H1 (cell line): ENCODE measurements around the gene SCG5. TPM values are rescaled to one million over a fixed set of nuclear protein-coding genes. Genes with fewer than 3 reads are reported as not detected.

Experiments
- CTCF ChIA-PET: fragments of 300-600 bp; sonication (Branson Sonifier 250); formaldehyde crosslinking; loops from one replicate; lab custom pipeline; 2021; ENCODE audit not compliant: partially characterized antibody; lab: Charles Lee
- POLR2A ChIA-PET: fragments of 300-600 bp; sonication (Branson Sonifier 250); formaldehyde crosslinking; loops from one replicate; lab custom pipeline; 2021; ENCODE audit warnings: inconsistent platforms; ENCODE audit not compliant: partially characterized antibody; lab: Charles Lee
- DNase-seq, 2 experiments: peaks; one replicate each; pipeline versions ENCODE4 v3.0.0 to v3.0.0-alpha.2; 2010 to 2022; ENCODE audit warnings: low spot score in 2 of 2, low read depth in 1 of 2, mixed read lengths in 1 of 2
- FAIRE-seq: peaks from 2 replicates; lab custom pipeline; 2011; peaks lifted over from hg19 to GRCh38; lab: Jason Lieb, UNC
- H2AFZ ChIP-seq: 2 replicates; pipeline ENCODE4 v1.8.1; 2012; ENCODE audit warnings: low read length, inconsistent platforms
- H2AK5ac ChIP-seq: 2 replicates; pipeline ENCODE4 v1.6.1; 2013; ENCODE audit warnings: low read depth, low read length
- H2BK120ac ChIP-seq: replicated peaks from 2 replicates; pipeline ENCODE3; 2013; ENCODE audit warnings: low read depth, low read length, inconsistent platforms
- H2BK12ac ChIP-seq: 2 replicates; pipeline ENCODE4 v1.6.1; 2013; ENCODE audit warnings: low read depth, low read length
- H2BK15ac ChIP-seq: 2 replicates; pipeline ENCODE4 v1.6.1; 2013; ENCODE audit warnings: low read length
- H2BK20ac ChIP-seq: 2 replicates; pipeline ENCODE4 v1.6.1; 2013; ENCODE audit warnings: low read length
- H2BK5ac ChIP-seq: 2 replicates; pipeline ENCODE4 v1.6.1; 2013; ENCODE audit warnings: low read depth, low read length
- H3K14ac ChIP-seq: 2 replicates; pipeline ENCODE4 v1.6.1; 2013; ENCODE audit warnings: inconsistent platforms; ENCODE audit not compliant: insufficient read length
- H3K18ac ChIP-seq: 2 replicates; pipeline ENCODE4 v1.6.1; 2013; ENCODE audit warnings: low read length; ENCODE audit errors: extremely low read depth
- H3K23ac ChIP-seq: 2 replicates; pipeline ENCODE4 v1.6.1; 2013; ENCODE audit warnings: inconsistent platforms; ENCODE audit not compliant: insufficient read length
- H3K23me2 ChIP-seq: 2 replicates; pipeline ENCODE4 v1.6.1; 2013; ENCODE audit warnings: low read depth, low read length
- H3K27ac ChIP-seq: 2 replicates; pipeline ENCODE4 v1.6.1; 2011; ENCODE audit warnings: low read depth, low read length, inconsistent platforms
- H3K27me3 ChIP-seq, 4 experiments: replicated peaks in 1 of 4; 1 replicate in 1 of 4; 2 replicates in 3 of 4; pipeline versions ENCODE4 v1.6.1 to v1.8.1; 2011 to 2013; ENCODE audit warnings: low read length in 3 of 4, mild to moderate bottlenecking in 3 of 4, inconsistent platforms in 2 of 4, mixed read lengths in 2 of 4, moderate library complexity in 1 of 4; ENCODE audit not compliant: control insufficient read depth in 3 of 4, insufficient read depth in 3 of 4; ENCODE audit errors: extremely low read depth in 1 of 4
- H3K36me3 ChIP-seq, 4 experiments: 2 replicates each; pipeline versions ENCODE4 v1.6.1 to v1.8.1; 2011 to 2013; ENCODE audit warnings: mild to moderate bottlenecking in 4 of 4, low read length in 3 of 4, moderate library complexity in 2 of 4, control low read depth in 1 of 4, inconsistent platforms in 1 of 4; ENCODE audit not compliant: insufficient read depth in 4 of 4, control insufficient read depth in 2 of 4
- H3K4ac ChIP-seq: replicated peaks from 2 replicates; pipeline ENCODE3; 2013; ENCODE audit warnings: low read length, low read depth, mixed read lengths, inconsistent platforms; ENCODE audit not compliant: insufficient read length
- H3K4me1 ChIP-seq, 4 experiments: replicated peaks in 1 of 4; 1 replicate in 1 of 4; 2 replicates in 3 of 4; pipeline versions ENCODE4 v1.6.1 to v1.8.1; 2011 to 2013; ENCODE audit warnings: low read length in 3 of 4, inconsistent platforms in 2 of 4, mixed read lengths in 1 of 4; ENCODE audit not compliant: insufficient read depth in 4 of 4, control insufficient read depth in 3 of 4
- H3K4me2 ChIP-seq, 2 experiments: 2 replicates each; pipeline versions ENCODE4 v1.6.1 to v1.8.1; 2011 to 2013; ENCODE audit warnings: low read depth in 2 of 2, low read length in 2 of 2, control low read depth in 1 of 2, inconsistent platforms in 1 of 2, mild to moderate bottlenecking in 1 of 2; ENCODE audit not compliant: insufficient read depth in 1 of 2
- H3K4me3 ChIP-seq, 4 experiments: fragments of 200-600, 300-600 bp in 1 of 4; sonication (generic), shearing (Covaris generic), sonication (Bioruptor Twin) in 1 of 4; 2 replicates each; pipeline versions ENCODE4 v1.5.1 to v1.8.1; 2011 to 2016; ENCODE audit warnings: low read length in 4 of 4, low read depth in 3 of 4, control low read depth in 2 of 4, inconsistent platforms in 2 of 4, mild to moderate bottlenecking in 2 of 4, mixed read lengths in 1 of 4, moderate library complexity in 1 of 4; ENCODE audit not compliant: insufficient read depth in 2 of 4; ENCODE audit errors: extremely low read depth in 1 of 4
- H3K56ac ChIP-seq: replicated peaks from 2 replicates; pipeline ENCODE3; 2013; ENCODE audit warnings: low read depth, mild to moderate bottlenecking, mixed read lengths, low read length, inconsistent platforms; ENCODE audit not compliant: insufficient read length
- H3K79me1 ChIP-seq: 2 replicates; pipeline ENCODE4 v1.6.1; 2013; ENCODE audit warnings: low read depth, low read length, control low read depth
- H3K79me2 ChIP-seq, 2 experiments: 2 replicates each; pipeline versions ENCODE4 v1.6.1 to v1.8.1; 2012 to 2013; ENCODE audit warnings: low read length in 2 of 2, mild to moderate bottlenecking in 2 of 2, inconsistent platforms in 1 of 2; ENCODE audit not compliant: insufficient read depth in 2 of 2, control insufficient read depth in 1 of 2
- H3K9ac ChIP-seq, 4 experiments: replicated peaks in 1 of 4; 1 replicate in 1 of 4; 2 replicates in 3 of 4; pipeline versions ENCODE4 v1.6.1 to v1.8.1; 2011 to 2013; ENCODE audit warnings: low read depth in 3 of 4, low read length in 3 of 4, control low read depth in 2 of 4, mild to moderate bottlenecking in 2 of 4, moderate library complexity in 2 of 4, inconsistent platforms in 1 of 4; ENCODE audit errors: extremely low read depth in 1 of 4
- H3K9me3 ChIP-seq, 2 experiments: 2 replicates each; pipeline versions ENCODE4 v1.6.1 to v1.8.1; 2012 to 2013; ENCODE audit warnings: mild to moderate bottlenecking in 2 of 2, moderate library complexity in 2 of 2, control low read depth in 1 of 2, inconsistent platforms in 1 of 2, low read depth in 1 of 2, low read length in 1 of 2, mixed read lengths in 1 of 2; ENCODE audit not compliant: insufficient read depth in 2 of 2
- H4K20me1 ChIP-seq, 2 experiments: replicated peaks in 1 of 2; 2 replicates each; pipeline versions ENCODE3 to v1.8.1; 2011 to 2013; ENCODE audit warnings: inconsistent platforms in 2 of 2, low read length in 2 of 2, mild to moderate bottlenecking in 1 of 2; ENCODE audit not compliant: insufficient read depth in 2 of 2, control insufficient read depth in 1 of 2
- H4K5ac ChIP-seq: 2 replicates; pipeline ENCODE4 v1.6.1; 2013; ENCODE audit warnings: low read length, low read depth, mixed read lengths, inconsistent platforms; ENCODE audit not compliant: insufficient read length
- H4K8ac ChIP-seq: 2 replicates; pipeline ENCODE4 v1.8.0; 2013; ENCODE audit warnings: mild to moderate bottlenecking, moderate library complexity, low read length, inconsistent platforms; ENCODE audit not compliant: insufficient read depth; ENCODE audit errors: extremely low read depth
- H4K91ac ChIP-seq: replicated peaks from 2 replicates; pipeline ENCODE3; 2013; ENCODE audit warnings: low read length, mixed read lengths, inconsistent platforms; ENCODE audit not compliant: insufficient read length
- ATF3 ChIP-seq: IDR thresholded peaks from 2 replicates; pipeline ENCODE4 v1.6.1; 2011; ENCODE audit warnings: low read depth, mild to moderate bottlenecking, low read length; ENCODE audit not compliant: insufficient read depth
- CEBPB ChIP-seq: IDR thresholded peaks from 2 replicates; pipeline ENCODE4 v1.6.1; 2012; ENCODE audit warnings: low read depth, low read length
- CREB1 ChIP-seq: IDR thresholded peaks from 2 replicates; pipeline ENCODE4 v1.6.1; 2012; ENCODE audit warnings: inconsistent platforms
- NANOG ChIP-seq: IDR thresholded peaks from 2 replicates; pipeline ENCODE4 v1.6.1; 2011; ENCODE audit warnings: low read length, low read depth, mild to moderate bottlenecking, inconsistent platforms; ENCODE audit not compliant: insufficient read depth, poor library complexity, severe bottlenecking
- POU5F1 ChIP-seq: IDR thresholded peaks from 2 replicates; pipeline ENCODE4 v1.6.1; 2011; ENCODE audit warnings: low read depth, mild to moderate bottlenecking, low read length, moderate library complexity
- RFX5 ChIP-seq: IDR thresholded peaks from 2 replicates; pipeline ENCODE4 v1.6.1; 2011; ENCODE audit warnings: low read depth, low read length, improper control_type of control experiment, borderline replicate concordance
- RXRA ChIP-seq: IDR thresholded peaks from 2 replicates; pipeline ENCODE4 v1.6.1; 2011; ENCODE audit warnings: low read depth, mild to moderate bottlenecking, low read length, moderate library complexity; ENCODE audit not compliant: insufficient read depth
- SIN3A ChIP-seq, 2 experiments: IDR thresholded peaks in 1 of 2; conservative IDR thresholded peaks in 1 of 2; 2 replicates each; pipeline ENCODE4 v1.6.1; 2011 to 2012; ENCODE audit warnings: low read length in 2 of 2, improper control_type of control experiment in 1 of 2, low read depth in 1 of 2, mild to moderate bottlenecking in 1 of 2
- SRF ChIP-seq: IDR thresholded peaks from 2 replicates; pipeline ENCODE4 v1.6.1; 2011; ENCODE audit warnings: mild to moderate bottlenecking, low read depth, low read length, moderate library complexity
- TEAD4 ChIP-seq: IDR thresholded peaks from 2 replicates; pipeline ENCODE4 v1.6.1; 2012; ENCODE audit warnings: low read depth, low read length, inconsistent platforms, mixed read lengths
- WGBS, 2 experiments: shearing (Covaris generic) in 1 of 2; methylation state at CpG; one replicate each; pipeline versions ENCODE4 v1.1.6 to v1.1.7; 2013 to 2015; ENCODE audit warnings: low lambda C conversion rate in 2 of 2, mixed read lengths in 2 of 2, inconsistent platforms in 1 of 2, low coverage in 1 of 2, missing lambda C conversion rate in 1 of 2; ENCODE audit not compliant: insufficient replicate concordance in 2 of 2, insufficient coverage in 1 of 2, insufficient read length in 1 of 2; ENCODE audit errors: extremely low coverage in 1 of 2, missing lambda C conversion rate in 1 of 2; 5-methylcytosine and 5-hydroxymethylcytosine counted together
- polyA plus RNA-seq, 7 experiments: library from polyadenylated mRNA; depleted of rRNA in 3 of 7; stranded (reverse) in 5 of 7; unstranded in 2 of 7; fragments of >200 nt in 5 of 7; fragments of 200-250 nt in 2 of 7; gene quantifications; 1 replicate in 5 of 7; 2 replicates in 1 of 7; 4 replicates in 1 of 7; pipeline versions ENCODE4 v1.2.1 to v1.2.3, GENCODE V29; 2011 to 2013; ENCODE audit warnings: missing spikeins in 2 of 7, mixed read lengths in 2 of 7
- total RNA-seq: library from RNA; stranded (reverse); fragmentation: NEBNext Ultra II Directional; extraction: Animal tissue kit (Norgen Biotek cat#: 25700); gene quantifications from 2 replicates; pipeline ENCODE4 v1.2.1, GENCODE V29; 2021
- TF ChIP-seq, protein P1 (sequence below), 3 experiments: IDR thresholded peaks; 1 replicate in 2 of 3; 2 replicates in 1 of 3; pipeline versions ENCODE4 v1.5.1 to v1.6.1; 2011; ENCODE audit warnings: low read length in 3 of 3, mild to moderate bottlenecking in 3 of 3, inconsistent platforms in 2 of 3, low read depth in 1 of 3, moderate library complexity in 1 of 3; ENCODE audit not compliant: insufficient read depth in 1 of 3; ENCODE audit errors: control extremely low read depth in 1 of 3

The SCG5 gene
- total and polyA plus RNA-seq, 2 of the 8 experiments (the other 6 are each of a cell fraction or from before 2014, with no cell fraction given), result 18.7 to 19.9 TPM

- Histone ChIP-seq H4K5ac (no peak overlapping the region), H3K23me2 (no peaks in the 10 kb centered on the region), H2BK12ac (no peak overlapping the region), H4K20me1 (no peaks in the 10 kb centered on the region), H3K4me2 (no peak overlapping the region), H3K23ac (no peak overlapping the region), H3K79me2 (no peaks in the 10 kb centered on the region), H3K27me3 (no peaks in the 10 kb centered on the region), H3K27ac (no peak overlapping the region), H4K8ac (no peak overlapping the region), H3K9me3 (no peaks in the 10 kb centered on the region), H2BK20ac (no peak overlapping the region), H3K79me1 (no peaks in the 10 kb centered on the region), H2BK15ac (no peak overlapping the region), H2BK120ac (no peak overlapping the region), H3K36me3 (no peaks in the 10 kb centered on the region), H3K4me3 (no peak overlapping the region), H3K56ac (no peak overlapping the region), H2AFZ (no peak overlapping the region), H3K14ac (no peak overlapping the region), H2BK5ac (no peak overlapping the region), H4K91ac (no peak overlapping the region), H3K18ac (no peak overlapping the region), H3K4me1 (no peaks in the 10 kb centered on the region), H2AK5ac (no peak overlapping the region), H3K9ac (no peak overlapping the region), H3K4ac (no peak overlapping the region)
- POLR2A ChIA-PET, result interaction anchor here (1.0 kb wide), 1 partner anchor 22 kb away, joined by 4 read pairs; no protein-coding TSS in a partner anchor
- WGBS, 2 experiments, result 80% methylated on average over 10 of the region's 10 CpGs; no CpG with 5 or more reads in 1 of the 2 experiments
- CTCF ChIA-PET, result interaction anchor here (1.0 to 2.1 kb wide), 2 partner anchors 9 to 245 kb away, joined by 3 to 6 read pairs; no protein-coding TSS in a partner anchor
- no peak for DNase-seq
- no peak for FAIRE-seq
- TF ChIP-seq TEAD4 (no peak), CEBPB (no peak), RXRA (no peak), ATF3 (no peak), POU5F1 (no peak), CREB1 (no peak), RFX5 (no peak), SIN3A (conservative IDR thresholded peaks at IDR 0.05 in 1 of 2, IDR thresholded peaks at IDR 0.05 in 1 of 2; ENCODE audit: low read depth in 1 of 2, low read length in 2 of 2) (no peak), NANOG (no peak), SRF (no peak)
- TF ChIP-seq, protein P1, sequence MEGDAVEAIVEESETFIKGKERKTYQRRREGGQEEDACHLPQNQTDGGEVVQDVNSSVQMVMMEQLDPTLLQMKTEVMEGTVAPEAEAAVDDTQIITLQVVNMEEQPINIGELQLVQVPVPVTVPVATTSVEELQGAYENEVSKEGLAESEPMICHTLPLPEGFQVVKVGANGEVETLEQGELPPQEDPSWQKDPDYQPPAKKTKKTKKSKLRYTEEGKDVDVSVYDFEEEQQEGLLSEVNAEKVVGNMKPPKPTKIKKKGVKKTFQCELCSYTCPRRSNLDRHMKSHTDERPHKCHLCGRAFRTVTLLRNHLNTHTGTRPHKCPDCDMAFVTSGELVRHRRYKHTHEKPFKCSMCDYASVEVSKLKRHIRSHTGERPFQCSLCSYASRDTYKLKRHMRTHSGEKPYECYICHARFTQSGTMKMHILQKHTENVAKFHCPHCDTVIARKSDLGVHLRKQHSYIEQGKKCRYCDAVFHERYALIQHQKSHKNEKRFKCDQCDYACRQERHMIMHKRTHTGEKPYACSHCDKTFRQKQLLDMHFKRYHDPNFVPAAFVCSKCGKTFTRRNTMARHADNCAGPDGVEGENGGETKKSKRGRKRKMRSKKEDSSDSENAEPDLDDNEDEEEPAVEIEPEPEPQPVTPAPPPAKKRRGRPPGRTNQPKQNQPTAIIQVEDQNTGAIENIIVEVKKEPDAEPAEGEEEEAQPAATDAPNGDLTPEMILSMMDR (IDR thresholded peaks at IDR 0.05; ENCODE audit: control extremely low read depth in 1 of 3, insufficient read depth in 1 of 3, low read depth in 1 of 3, low read length in 3 of 3), result no peak
Measured at GRCh38 chr15:32691689-32692038, 50.2 kb downstream of the SCG5 start.
